Measurements from ENCODE around the gene TLR7.

TLR7 gene

GRCh38 chrX:12919051-12919450 is 52.2 kb downstream of the TLR7 start:
- DNase-seq (ENCODE audit: extremely low read depth, low read depth), result no peak
- H3K4me3 ChIP-seq (replicated peaks; ENCODE audit: low read depth, low read length), result no peak overlapping the region
- no peak for TF ChIP-seq CTCF (IDR thresholded peaks at IDR 0.05; ENCODE audit: low read depth, low read length, missing control alignments)

- H3K4me3 ChIP-seq (replicated peaks; ENCODE audit: low read depth, low read length), result no peak overlapping the region
- no peak for TF ChIP-seq CTCF (IDR thresholded peaks at IDR 0.05; ENCODE audit: low read depth, low read length, missing control alignments)
- no peak for DNase-seq (ENCODE audit: extremely low read depth, low read depth)
Observed at GRCh38 chrX:12919620-12920019, 52.7 kb downstream of the TLR7 start.

- DNase-seq (ENCODE audit: extremely low read depth, low read depth), result no peak
- TF ChIP-seq CTCF (IDR thresholded peaks at IDR 0.05; ENCODE audit: low read depth, low read length, missing control alignments), result no peak
- H3K4me3 ChIP-seq (replicated peaks; ENCODE audit: low read depth, low read length), result no peak overlapping the region
Observed at GRCh38 chrX:12920990-12921389, 54.1 kb downstream of the TLR7 start.

GRCh38 chrX:12921886-12922598 is 55.2 kb downstream of the TLR7 start:
- no peak overlapping the region for H3K4me3 ChIP-seq (replicated peaks; ENCODE audit: low read depth, low read length)
- TF ChIP-seq CTCF (IDR thresholded peaks at IDR 0.05; ENCODE audit: low read depth, low read length, missing control alignments), result no peak
- no peak for DNase-seq (ENCODE audit: extremely low read depth, low read depth)

- no peak for TF ChIP-seq CTCF (IDR thresholded peaks at IDR 0.05; ENCODE audit: low read depth, low read length, missing control alignments)
- H3K4me3 ChIP-seq (replicated peaks; ENCODE audit: low read depth, low read length), result no peak overlapping the region
- no peak for DNase-seq (ENCODE audit: extremely low read depth, low read depth)
Observed at GRCh38 chrX:12922599-12922919, 55.7 kb downstream of the TLR7 start.

GRCh38 chrX:12929701-12930100 is 62.8 kb downstream of the TLR7 start:
- H3K4me3 ChIP-seq (replicated peaks; ENCODE audit: low read depth, low read length), result no peak overlapping the region
- no peak for TF ChIP-seq CTCF (IDR thresholded peaks at IDR 0.05; ENCODE audit: low read depth, low read length, missing control alignments)
- no peak for DNase-seq (ENCODE audit: extremely low read depth, low read depth)

- H3K4me3 ChIP-seq (replicated peaks; ENCODE audit: low read depth, low read length), result no peak overlapping the region
- TF ChIP-seq CTCF (IDR thresholded peaks at IDR 0.05; ENCODE audit: low read depth, low read length, missing control alignments), result no peak
- DNase-seq (ENCODE audit: extremely low read depth, low read depth), result no peak
Observed at GRCh38 chrX:12930150-12930549, 63.3 kb downstream of the TLR7 start.

Measured in HFF-Myc (cell line).